Measurements from ENCODE around the gene FCHSD2. TPM values are rescaled to one million over a fixed set of nuclear protein-coding genes. Genes with fewer than 3 reads are reported as not detected.
A peak's percentile ranks its signal among the peaks of the same experiment; 100 is the strongest.

Gene FCHSD2
- total and polyA plus RNA-seq, 9 of the 15 experiments (the other 6 are each of a cell fraction or from before 2014, with no cell fraction given), result 1.8 to 14.7 (median 6.4) TPM

DNA sequence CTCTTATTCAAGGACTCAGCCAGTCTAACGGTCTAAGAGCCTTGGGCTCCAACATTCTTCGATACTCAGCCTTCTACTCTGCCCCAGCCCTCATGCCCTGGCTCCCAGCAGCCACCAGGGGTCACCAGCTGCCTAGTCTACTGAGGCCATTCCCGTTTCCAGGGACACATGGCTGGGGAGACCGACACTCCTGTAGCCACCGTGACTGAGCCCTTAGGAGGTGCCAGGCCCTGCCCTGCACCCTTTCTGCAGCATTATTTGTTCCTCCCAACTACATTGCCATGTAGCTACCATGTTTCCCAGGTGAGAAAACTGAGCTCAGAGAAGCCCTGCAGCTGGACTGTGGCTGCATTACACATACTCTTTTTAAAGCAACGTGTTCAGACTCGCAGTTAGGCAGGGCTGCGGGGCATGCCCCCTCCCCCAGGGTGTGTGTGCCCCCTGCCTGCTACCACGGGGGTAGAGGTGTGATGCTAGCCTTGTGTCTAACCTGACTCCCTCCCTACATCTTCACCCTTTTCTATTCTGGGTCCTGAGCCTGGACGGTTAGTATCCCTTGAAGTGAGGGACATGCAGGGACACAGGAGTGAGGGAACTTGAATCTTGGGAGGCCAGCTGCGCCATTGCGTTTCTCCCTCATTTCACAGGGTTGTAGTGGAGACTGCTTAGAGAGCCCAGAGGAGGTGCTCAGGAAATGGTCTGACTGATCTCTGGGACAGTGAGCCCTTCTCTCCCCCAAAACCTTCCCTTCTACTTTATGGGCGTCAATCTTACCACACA is 310.4 kb downstream of the FCHSD2 start (continued):
- TF ChIP-seq, protein P1, sequence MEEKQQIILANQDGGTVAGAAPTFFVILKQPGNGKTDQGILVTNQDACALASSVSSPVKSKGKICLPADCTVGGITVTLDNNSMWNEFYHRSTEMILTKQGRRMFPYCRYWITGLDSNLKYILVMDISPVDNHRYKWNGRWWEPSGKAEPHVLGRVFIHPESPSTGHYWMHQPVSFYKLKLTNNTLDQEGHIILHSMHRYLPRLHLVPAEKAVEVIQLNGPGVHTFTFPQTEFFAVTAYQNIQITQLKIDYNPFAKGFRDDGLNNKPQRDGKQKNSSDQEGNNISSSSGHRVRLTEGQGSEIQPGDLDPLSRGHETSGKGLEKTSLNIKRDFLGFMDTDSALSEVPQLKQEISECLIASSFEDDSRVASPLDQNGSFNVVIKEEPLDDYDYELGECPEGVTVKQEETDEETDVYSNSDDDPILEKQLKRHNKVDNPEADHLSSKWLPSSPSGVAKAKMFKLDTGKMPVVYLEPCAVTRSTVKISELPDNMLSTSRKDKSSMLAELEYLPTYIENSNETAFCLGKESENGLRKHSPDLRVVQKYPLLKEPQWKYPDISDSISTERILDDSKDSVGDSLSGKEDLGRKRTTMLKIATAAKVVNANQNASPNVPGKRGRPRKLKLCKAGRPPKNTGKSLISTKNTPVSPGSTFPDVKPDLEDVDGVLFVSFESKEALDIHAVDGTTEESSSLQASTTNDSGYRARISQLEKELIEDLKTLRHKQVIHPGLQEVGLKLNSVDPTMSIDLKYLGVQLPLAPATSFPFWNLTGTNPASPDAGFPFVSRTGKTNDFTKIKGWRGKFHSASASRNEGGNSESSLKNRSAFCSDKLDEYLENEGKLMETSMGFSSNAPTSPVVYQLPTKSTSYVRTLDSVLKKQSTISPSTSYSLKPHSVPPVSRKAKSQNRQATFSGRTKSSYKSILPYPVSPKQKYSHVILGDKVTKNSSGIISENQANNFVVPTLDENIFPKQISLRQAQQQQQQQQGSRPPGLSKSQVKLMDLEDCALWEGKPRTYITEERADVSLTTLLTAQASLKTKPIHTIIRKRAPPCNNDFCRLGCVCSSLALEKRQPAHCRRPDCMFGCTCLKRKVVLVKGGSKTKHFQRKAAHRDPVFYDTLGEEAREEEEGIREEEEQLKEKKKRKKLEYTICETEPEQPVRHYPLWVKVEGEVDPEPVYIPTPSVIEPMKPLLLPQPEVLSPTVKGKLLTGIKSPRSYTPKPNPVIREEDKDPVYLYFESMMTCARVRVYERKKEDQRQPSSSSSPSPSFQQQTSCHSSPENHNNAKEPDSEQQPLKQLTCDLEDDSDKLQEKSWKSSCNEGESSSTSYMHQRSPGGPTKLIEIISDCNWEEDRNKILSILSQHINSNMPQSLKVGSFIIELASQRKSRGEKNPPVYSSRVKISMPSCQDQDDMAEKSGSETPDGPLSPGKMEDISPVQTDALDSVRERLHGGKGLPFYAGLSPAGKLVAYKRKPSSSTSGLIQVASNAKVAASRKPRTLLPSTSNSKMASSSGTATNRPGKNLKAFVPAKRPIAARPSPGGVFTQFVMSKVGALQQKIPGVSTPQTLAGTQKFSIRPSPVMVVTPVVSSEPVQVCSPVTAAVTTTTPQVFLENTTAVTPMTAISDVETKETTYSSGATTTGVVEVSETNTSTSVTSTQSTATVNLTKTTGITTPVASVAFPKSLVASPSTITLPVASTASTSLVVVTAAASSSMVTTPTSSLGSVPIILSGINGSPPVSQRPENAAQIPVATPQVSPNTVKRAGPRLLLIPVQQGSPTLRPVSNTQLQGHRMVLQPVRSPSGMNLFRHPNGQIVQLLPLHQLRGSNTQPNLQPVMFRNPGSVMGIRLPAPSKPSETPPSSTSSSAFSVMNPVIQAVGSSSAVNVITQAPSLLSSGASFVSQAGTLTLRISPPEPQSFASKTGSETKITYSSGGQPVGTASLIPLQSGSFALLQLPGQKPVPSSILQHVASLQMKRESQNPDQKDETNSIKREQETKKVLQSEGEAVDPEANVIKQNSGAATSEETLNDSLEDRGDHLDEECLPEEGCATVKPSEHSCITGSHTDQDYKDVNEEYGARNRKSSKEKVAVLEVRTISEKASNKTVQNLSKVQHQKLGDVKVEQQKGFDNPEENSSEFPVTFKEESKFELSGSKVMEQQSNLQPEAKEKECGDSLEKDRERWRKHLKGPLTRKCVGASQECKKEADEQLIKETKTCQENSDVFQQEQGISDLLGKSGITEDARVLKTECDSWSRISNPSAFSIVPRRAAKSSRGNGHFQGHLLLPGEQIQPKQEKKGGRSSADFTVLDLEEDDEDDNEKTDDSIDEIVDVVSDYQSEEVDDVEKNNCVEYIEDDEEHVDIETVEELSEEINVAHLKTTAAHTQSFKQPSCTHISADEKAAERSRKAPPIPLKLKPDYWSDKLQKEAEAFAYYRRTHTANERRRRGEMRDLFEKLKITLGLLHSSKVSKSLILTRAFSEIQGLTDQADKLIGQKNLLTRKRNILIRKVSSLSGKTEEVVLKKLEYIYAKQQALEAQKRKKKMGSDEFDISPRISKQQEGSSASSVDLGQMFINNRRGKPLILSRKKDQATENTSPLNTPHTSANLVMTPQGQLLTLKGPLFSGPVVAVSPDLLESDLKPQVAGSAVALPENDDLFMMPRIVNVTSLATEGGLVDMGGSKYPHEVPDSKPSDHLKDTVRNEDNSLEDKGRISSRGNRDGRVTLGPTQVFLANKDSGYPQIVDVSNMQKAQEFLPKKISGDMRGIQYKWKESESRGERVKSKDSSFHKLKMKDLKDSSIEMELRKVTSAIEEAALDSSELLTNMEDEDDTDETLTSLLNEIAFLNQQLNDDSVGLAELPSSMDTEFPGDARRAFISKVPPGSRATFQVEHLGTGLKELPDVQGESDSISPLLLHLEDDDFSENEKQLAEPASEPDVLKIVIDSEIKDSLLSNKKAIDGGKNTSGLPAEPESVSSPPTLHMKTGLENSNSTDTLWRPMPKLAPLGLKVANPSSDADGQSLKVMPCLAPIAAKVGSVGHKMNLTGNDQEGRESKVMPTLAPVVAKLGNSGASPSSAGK (IDR thresholded peaks at IDR 0.05), result peak; percentile 19; the same call in 1 of the 2 replicates
- no peak for TF ChIP-seq SIRT6 (IDR thresholded peaks at IDR 0.05; ENCODE audit: low read depth, low read length)
- TF ChIP-seq YBX1 (IDR thresholded peaks at IDR 0.05), result no peak
- no peak for TF ChIP-seq PTTG1 (tag; IDR thresholded peaks at IDR 0.05; ENCODE audit: low read depth)
- no peak for TF ChIP-seq SNRNP70 (optimal IDR thresholded peaks at IDR 0.05; ENCODE audit: low read depth, low read length)
- TF ChIP-seq CC2D1A (IDR thresholded peaks at IDR 0.05), result peak; percentile 75; the same call in 1 of the 2 replicates
- TF ChIP-seq, protein P2, sequence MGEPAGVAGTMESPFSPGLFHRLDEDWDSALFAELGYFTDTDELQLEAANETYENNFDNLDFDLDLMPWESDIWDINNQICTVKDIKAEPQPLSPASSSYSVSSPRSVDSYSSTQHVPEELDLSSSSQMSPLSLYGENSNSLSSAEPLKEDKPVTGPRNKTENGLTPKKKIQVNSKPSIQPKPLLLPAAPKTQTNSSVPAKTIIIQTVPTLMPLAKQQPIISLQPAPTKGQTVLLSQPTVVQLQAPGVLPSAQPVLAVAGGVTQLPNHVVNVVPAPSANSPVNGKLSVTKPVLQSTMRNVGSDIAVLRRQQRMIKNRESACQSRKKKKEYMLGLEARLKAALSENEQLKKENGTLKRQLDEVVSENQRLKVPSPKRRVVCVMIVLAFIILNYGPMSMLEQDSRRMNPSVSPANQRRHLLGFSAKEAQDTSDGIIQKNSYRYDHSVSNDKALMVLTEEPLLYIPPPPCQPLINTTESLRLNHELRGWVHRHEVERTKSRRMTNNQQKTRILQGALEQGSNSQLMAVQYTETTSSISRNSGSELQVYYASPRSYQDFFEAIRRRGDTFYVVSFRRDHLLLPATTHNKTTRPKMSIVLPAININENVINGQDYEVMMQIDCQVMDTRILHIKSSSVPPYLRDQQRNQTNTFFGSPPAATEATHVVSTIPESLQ (CRISPR knock-in tag; IDR thresholded peaks at IDR 0.05), result no peak
- no peak for TF ChIP-seq SMARCA4 (IDR thresholded peaks at IDR 0.05)
- 0 out of 4 replicates have a peak, but pooled peaks have one; percentile 14 to 30 for TF ChIP-seq MNT (conservative IDR thresholded peaks at IDR 0.05)
- TF ChIP-seq, protein P3, sequence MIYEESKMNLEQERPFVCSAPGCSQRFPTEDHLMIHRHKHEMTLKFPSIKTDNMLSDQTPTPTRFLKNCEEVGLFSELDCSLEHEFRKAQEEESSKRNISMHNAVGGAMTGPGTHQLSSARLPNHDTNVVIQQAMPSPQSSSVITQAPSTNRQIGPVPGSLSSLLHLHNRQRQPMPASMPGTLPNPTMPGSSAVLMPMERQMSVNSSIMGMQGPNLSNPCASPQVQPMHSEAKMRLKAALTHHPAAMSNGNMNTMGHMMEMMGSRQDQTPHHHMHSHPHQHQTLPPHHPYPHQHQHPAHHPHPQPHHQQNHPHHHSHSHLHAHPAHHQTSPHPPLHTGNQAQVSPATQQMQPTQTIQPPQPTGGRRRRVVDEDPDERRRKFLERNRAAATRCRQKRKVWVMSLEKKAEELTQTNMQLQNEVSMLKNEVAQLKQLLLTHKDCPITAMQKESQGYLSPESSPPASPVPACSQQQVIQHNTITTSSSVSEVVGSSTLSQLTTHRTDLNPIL (CRISPR knock-in tag; IDR thresholded peaks at IDR 0.05), result no peak

Measured in K562 (cell line).